ENCODE measurements around the gene JSRP1.

JSRP1 gene

GRCh38 chr19:2246801-2247361 lies 9.3 kb downstream of the JSRP1 start:
- no peak for DNase-seq (ENCODE audit: low spot score)

GRCh38 chr19:2246014-2246620 lies 10.1 kb downstream of the JSRP1 start:
- DNase-seq (ENCODE audit: low spot score): no peak

- DNase-seq (ENCODE audit: low spot score): no peak
These were observed 10.9 kb downstream of the JSRP1 start for GRCh38 chr19:2245273-2245672.

- no peak for DNase-seq (ENCODE audit: low spot score)
These were observed 11.7 kb downstream of the JSRP1 start for GRCh38 chr19:2244486-2244885.

GRCh38 chr19:2244125-2244411 lies 12.1 kb downstream of the JSRP1 start:
- no peak for DNase-seq (ENCODE audit: low spot score)

- DNase-seq (ENCODE audit: low spot score): no peak
These were observed 12.7 kb downstream of the JSRP1 start for GRCh38 chr19:2243274-2244124.

- no peak for DNase-seq (ENCODE audit: low spot score)
These were observed 13.4 kb downstream of the JSRP1 start for GRCh38 chr19:2242816-2243215.

- no peak for DNase-seq (ENCODE audit: low spot score)
These were observed 14.1 kb downstream of the JSRP1 start for GRCh38 chr19:2242092-2242537.

GRCh38 chr19:2240881-2241760 lies 15.1 kb downstream of the JSRP1 start:
- DNase-seq (ENCODE audit: low spot score): no peak

GRCh38 chr19:2239771-2240770 lies 16.1 kb downstream of the JSRP1 start:
- no peak for DNase-seq (ENCODE audit: low spot score)

- peak; percentile 39 for DNase-seq (ENCODE audit: low spot score)
These were observed 17.0 kb downstream of the JSRP1 start for GRCh38 chr19:2239173-2239572.

- DNase-seq (ENCODE audit: low spot score): no peak
These were observed 18.4 kb downstream of the JSRP1 start for GRCh38 chr19:2237869-2238153.

GRCh38 chr19:2237051-2237868 lies 19.0 kb downstream of the JSRP1 start:
- no peak for DNase-seq (ENCODE audit: low spot score)

GRCh38 chr19:2236314-2237050 lies 19.7 kb downstream of the JSRP1 start, which contains the start of the genes PLEKHJ1 and SF3A2:
PLEKHJ1 (minus strand) TSS chr19:2236329; CDS start chr19:2236248, 81 bp downstream.
SF3A2 (plus strand) TSS chr19:2236824; CDS start chr19:2243419, 6,595 bp downstream.
- peak; percentile 97 for DNase-seq (ENCODE audit: low spot score)

GRCh38 chr19:2236064-2236313 lies 20.2 kb downstream of the JSRP1 start:
- DNase-seq (ENCODE audit: low spot score): no peak

GRCh38 chr19:2235381-2236063 lies 20.7 kb downstream of the JSRP1 start:
- no peak for DNase-seq (ENCODE audit: low spot score)

GRCh38 chr19:2234996-2235380 lies 21.2 kb downstream of the JSRP1 start:
- no peak for DNase-seq (ENCODE audit: low spot score)

GRCh38 chr19:2233601-2234280 lies 22.5 kb downstream of the JSRP1 start:
- no peak for DNase-seq (ENCODE audit: low spot score)
